ENCODE results near the gene DPP10. TPM values are rescaled to one million over a fixed set of nuclear protein-coding genes. Genes with fewer than 3 reads are reported as not detected.

DPP10 gene
- total RNA-seq, 4 donors from 2014 or later, result 1.9 to 4.6 (median 3.9) TPM

GRCh38 chr2:114880046-114880445 is 437.6 kb downstream of the DPP10 start:
- no peak for TF ChIP-seq EP300 (IDR thresholded peaks at IDR 0.05)
- no peak for TF ChIP-seq POLR2A (IDR thresholded peaks at IDR 0.05)
- TF ChIP-seq POLR2AphosphoS5 (IDR thresholded peaks at IDR 0.05), result no peak
- TF ChIP-seq CTCF (IDR thresholded peaks at IDR 0.05), result no peak
- H3K4me3 ChIP-seq, result no peak overlapping the region
- H3K9me3 ChIP-seq, result no peaks in the 10 kb centered on the region
- H3K36me3 ChIP-seq, result no peaks in the 10 kb centered on the region
- H3K4me1 ChIP-seq, result no peaks in the 10 kb centered on the region
- no peaks in the 10 kb centered on the region for H3K27me3 ChIP-seq
- no peak for ATAC-seq
- H3K27ac ChIP-seq, result no peak overlapping the region
- WGBS, 2 donors (ENCODE audit: low coverage in 1 of 2), result 61 to 73% methylated on average over 3 of the region's 3 CpGs

GRCh38 chr2:114919985-114920384 is 477.5 kb downstream of the DPP10 start:
- Histone ChIP-seq H3K9me3 (peaks cover 0 to 3% (median 0%) of the 10 kb centered on the region in 3 donors), H3K4me3 (no peak overlapping the region), H3K36me3 (no peaks in the 10 kb centered on the region), H3K27ac (no peak overlapping the region), H3K27me3 (no peaks in the 10 kb centered on the region), H3K4me1 (no peaks in the 10 kb centered on the region)
- no peak for ATAC-seq
- 46 to 66% methylated on average over 2 of the region's 2 CpGs for WGBS, 2 donors (ENCODE audit: low coverage in 1 of 2)
- TF ChIP-seq CTCF (IDR thresholded peaks at IDR 0.05), result no peak
- TF ChIP-seq EP300 (IDR thresholded peaks at IDR 0.05), result no peak
- no peak for TF ChIP-seq POLR2A (IDR thresholded peaks at IDR 0.05)
- TF ChIP-seq POLR2AphosphoS5 (IDR thresholded peaks at IDR 0.05), result no peak

GRCh38 chr2:114922076-114922475 is 479.6 kb downstream of the DPP10 start:
- no peak overlapping the region for H3K27ac ChIP-seq
- no peaks in the 10 kb centered on the region for H3K4me1 ChIP-seq
- no peak overlapping the region for H3K4me3 ChIP-seq
- WGBS, 2 donors (ENCODE audit: low coverage in 1 of 2), result 93 to 100% methylated on average over 3 of the region's 3 CpGs
- peaks cover 0 to 3% (median 0%) of the 10 kb centered on the region in 3 donors for H3K9me3 ChIP-seq
- H3K36me3 ChIP-seq, result no peaks in the 10 kb centered on the region
- no peak for TF ChIP-seq EP300 (IDR thresholded peaks at IDR 0.05)
- TF ChIP-seq CTCF (IDR thresholded peaks at IDR 0.05), result no peak
- TF ChIP-seq POLR2A (IDR thresholded peaks at IDR 0.05), result no peak
- no peak for TF ChIP-seq POLR2AphosphoS5 (IDR thresholded peaks at IDR 0.05)
- no peaks in the 10 kb centered on the region for H3K27me3 ChIP-seq
- no peak for ATAC-seq

- Histone ChIP-seq H3K27ac (no peak overlapping the region), H3K36me3 (no peaks in the 10 kb centered on the region), H3K4me1 (no peaks in the 10 kb centered on the region), H3K9me3 (peaks cover 0 to 16% (median 0%) of the 10 kb centered on the region in 3 donors), H3K27me3 (no peaks in the 10 kb centered on the region), H3K4me3 (no peak overlapping the region)
- no peak for TF ChIP-seq EP300 (IDR thresholded peaks at IDR 0.05)
- TF ChIP-seq CTCF (IDR thresholded peaks at IDR 0.05), result no peak
- no peak for TF ChIP-seq POLR2A (IDR thresholded peaks at IDR 0.05)
- TF ChIP-seq POLR2AphosphoS5 (IDR thresholded peaks at IDR 0.05), result no peak
- 63 to 65% methylated on average over 10 of the region's 10 CpGs for WGBS, 2 donors (ENCODE audit: low coverage in 1 of 2)
- no peak for ATAC-seq
Measured at GRCh38 chr2:114925296-114926255, 483.1 kb downstream of the DPP10 start.

GRCh38 chr2:114926303-114926702 is 483.9 kb downstream of the DPP10 start:
- ATAC-seq, result no peak
- Histone ChIP-seq H3K9me3 (peaks cover 0 to 16% (median 0%) of the 10 kb centered on the region in 3 donors), H3K27ac (no peak overlapping the region), H3K36me3 (no peaks in the 10 kb centered on the region), H3K27me3 (no peaks in the 10 kb centered on the region), H3K4me3 (no peak overlapping the region), H3K4me1 (no peaks in the 10 kb centered on the region)
- WGBS, 2 donors (ENCODE audit: low coverage in 1 of 2), result 72 to 100% methylated on average over 2 of the region's 4 CpGs
- TF ChIP-seq EP300 (IDR thresholded peaks at IDR 0.05) (no peak), POLR2A (IDR thresholded peaks at IDR 0.05) (no peak), CTCF (IDR thresholded peaks at IDR 0.05) (no peak), POLR2AphosphoS5 (IDR thresholded peaks at IDR 0.05) (no peak)
